ENCODE measurements around the gene CIITA. TPM values are rescaled to one million over a fixed set of nuclear protein-coding genes. Genes with fewer than 3 reads are reported as not detected.

The CIITA gene
- total RNA-seq, 2 donors from 2014 or later = 11.7 to 16.0 TPM

- H3K4me3 ChIP-seq = no peak overlapping the region
- intact Hi-C loops (cut with DNase I) = no loop called here
- no peaks in the 10 kb centered on the region for H3K9me3 ChIP-seq
- DNase-seq (ENCODE audit: low spot score) = no peak
- WGBS = 46% methylated on average over 1 of the region's 1 CpG
- H3K36me3 ChIP-seq = no peaks in the 10 kb centered on the region
- H3K4me1 ChIP-seq (replicated peaks) = no peaks in the 10 kb centered on the region
- H3K27ac ChIP-seq = no peak overlapping the region
- TF ChIP-seq CTCF (IDR thresholded peaks at IDR 0.05) (no peak), POLR2A (IDR thresholded peaks at IDR 0.05) (no peak), POLR2AphosphoS5 (IDR thresholded peaks at IDR 0.05) (no peak)
- H3K27me3 ChIP-seq (replicated peaks; ENCODE audit: insufficient read depth) = no peaks in the 10 kb centered on the region
Measured at GRCh38 chr16:10858203-10858602, 18.8 kb upstream of the CIITA start.

- Histone ChIP-seq H3K4me1 (replicated peaks) (no peaks in the 10 kb centered on the region), H3K36me3 (no peaks in the 10 kb centered on the region), H3K4me3 (no peak overlapping the region), H3K9me3 (no peaks in the 10 kb centered on the region), H3K27ac (no peak overlapping the region), H3K27me3 (replicated peaks; ENCODE audit: insufficient read depth) (no peaks in the 10 kb centered on the region)
- WGBS = 48% methylated on average over 2 of the region's 2 CpGs
- TF ChIP-seq POLR2A (IDR thresholded peaks at IDR 0.05) = no peak
- no peak for TF ChIP-seq POLR2AphosphoS5 (IDR thresholded peaks at IDR 0.05)
- no peak for TF ChIP-seq CTCF (IDR thresholded peaks at IDR 0.05)
- no peak for DNase-seq (ENCODE audit: low spot score)
- intact Hi-C loops (cut with DNase I) = no loop called here
Measured at GRCh38 chr16:10859020-10859419, 18.0 kb upstream of the CIITA start.

GRCh38 chr16:10859658-10860057 lies 17.3 kb upstream of the CIITA start:
- Histone ChIP-seq H3K27me3 (replicated peaks; ENCODE audit: insufficient read depth) (no peaks in the 10 kb centered on the region), H3K36me3 (no peaks in the 10 kb centered on the region), H3K4me1 (replicated peaks) (no peaks in the 10 kb centered on the region), H3K4me3 (no peak overlapping the region), H3K27ac (no peak overlapping the region), H3K9me3 (no peaks in the 10 kb centered on the region)
- no peak for DNase-seq (ENCODE audit: low spot score)
- 80% methylated on average over 6 of the region's 6 CpGs for WGBS
- intact Hi-C loops (cut with DNase I) = no loop called here
- no peak for TF ChIP-seq POLR2A (IDR thresholded peaks at IDR 0.05)
- no peak for TF ChIP-seq CTCF (IDR thresholded peaks at IDR 0.05)
- TF ChIP-seq POLR2AphosphoS5 (IDR thresholded peaks at IDR 0.05) = no peak

- H3K36me3 ChIP-seq = no peaks in the 10 kb centered on the region
- DNase-seq (ENCODE audit: low spot score) = no peak
- no peaks in the 10 kb centered on the region for H3K27me3 ChIP-seq (replicated peaks; ENCODE audit: insufficient read depth)
- 53% methylated on average over 2 of the region's 2 CpGs for WGBS
- TF ChIP-seq CTCF (IDR thresholded peaks at IDR 0.05) (no peak), POLR2AphosphoS5 (IDR thresholded peaks at IDR 0.05) (no peak), POLR2A (IDR thresholded peaks at IDR 0.05) (no peak)
- H3K27ac ChIP-seq = no peak overlapping the region
- H3K4me3 ChIP-seq = no peak overlapping the region
- intact Hi-C loops (cut with DNase I) = no loop called here
- no peaks in the 10 kb centered on the region for H3K4me1 ChIP-seq (replicated peaks)
- H3K9me3 ChIP-seq = no peaks in the 10 kb centered on the region
Measured at GRCh38 chr16:10862438-10862837, 14.6 kb upstream of the CIITA start.

GRCh38 chr16:10865991-10866966 lies 10.7 kb upstream of the CIITA start:
- Histone ChIP-seq H3K4me3 (no peak overlapping the region), H3K27me3 (replicated peaks; ENCODE audit: insufficient read depth) (no peaks in the 10 kb centered on the region), H3K9me3 (no peaks in the 10 kb centered on the region), H3K4me1 (replicated peaks) (no peaks in the 10 kb centered on the region), H3K36me3 (no peaks in the 10 kb centered on the region), H3K27ac (no peak overlapping the region)
- DNase-seq (ENCODE audit: low spot score) = no peak
- intact Hi-C loops (cut with DNase I) = no loop called here
- TF ChIP-seq POLR2A (IDR thresholded peaks at IDR 0.05) = no peak
- 65% methylated on average over 13 of the region's 13 CpGs for WGBS
